Heart left ventricle (tissue), 16 donors: ENCODE measurements around the gene IFT27. TPM values are rescaled to one million over a fixed set of nuclear protein-coding genes. Genes with fewer than 3 reads are reported as not detected.

ENCODE experiments used
- ATAC-seq, 4 donors: fragments of 200-7000 bp; cut with Tn5 transposase; one replicate each; pipeline ENCODE4 v1.9.1; 2020 to 2022; ENCODE audit warnings: moderate library complexity in 4 of 4, mild to moderate bottlenecking in 3 of 4, moderate number of reproducible peaks in 1 of 4
- DNase-seq, 5 donors: peaks; one replicate each; pipeline ENCODE4 v3.0.0-alpha.2; 2020
- H3K27ac ChIP-seq, 12 donors: fragments of 200-600 bp; sonication (generic) in 4 of 12; one replicate each; pipeline versions ENCODE4 v1.5.0 to v1.8.0; 2016 to 2022; ENCODE audit warnings: mild to moderate bottlenecking in 2 of 12
- H3K27me3 ChIP-seq, 9 donors: fragments of 200-600 bp; sonication (generic) in 2 of 9; one replicate each; pipeline versions ENCODE4 v1.5.1 to v1.8.0; 2016 to 2022; ENCODE audit warnings: mild to moderate bottlenecking in 3 of 9
- H3K36me3 ChIP-seq, 9 donors: fragments of 200-600 bp; sonication (generic) in 2 of 9; one replicate each; pipeline versions ENCODE4 v1.5.0 to v1.8.0; 2018 to 2022; ENCODE audit warnings: mild to moderate bottlenecking in 2 of 9
- H3K4me1 ChIP-seq, 12 donors: fragments of 200-600 bp; sonication (generic) in 4 of 12; one replicate each; pipeline versions ENCODE4 v1.5.0 to v1.8.0; 2016 to 2022; ENCODE audit warnings: mild to moderate bottlenecking in 3 of 12
- H3K4me3 ChIP-seq, 12 donors: fragments of 200-600 bp; sonication (generic) in 4 of 12; one replicate each; pipeline versions ENCODE4 v1.5.0 to v1.8.0; 2017 to 2022; ENCODE audit warnings: mild to moderate bottlenecking in 9 of 12, moderate library complexity in 4 of 12
- H3K9me3 ChIP-seq, 12 donors: fragments of 200-600 bp; sonication (generic) in 4 of 12; one replicate each; pipeline versions ENCODE4 v1.5.0 to v1.8.0; 2016 to 2022; ENCODE audit warnings: mild to moderate bottlenecking in 1 of 12
- POLR2A ChIP-seq, 2 donors: fragments of 450-650 bp; IDR thresholded peaks; one replicate each; pipeline ENCODE4 v1.6.1; 2017; ENCODE audit warnings: antibody characterized with exemption in 2 of 2, mild to moderate bottlenecking in 2 of 2, moderate library complexity in 2 of 2
- WGBS, 4 donors: extraction: QIAGEN DNeasy Blood & Tissue Kit in 2 of 4; methylation state at CpG; one replicate each; pipeline versions ENCODE4 v1.1.5 to v1.1.7; 2013 to 2018; 5-methylcytosine and 5-hydroxymethylcytosine counted together
- intact Hi-C, 10 donors: fragments of 100-400 bp; cut with DNase I; formaldehyde crosslinking; loops; one replicate each; pipeline versions ENCODE4 v1.11.1 to v1.14.2; 2022
- polyA plus RNA-seq, 2 donors: library from polyadenylated mRNA; stranded (reverse); fragments of 200-250 nt; gene quantifications; one replicate each; pipeline ENCODE4 v1.2.3, GENCODE V29; 2013
- total RNA-seq, 9 donors: library from RNA; depleted of rRNA in 2 of 9; stranded (reverse); fragments of >200 nt in 2 of 9; fragmentation: NEBNext Ultra II Directional in 3 of 9; extraction: Animal tissue kit (Norgen Biotek cat#: 25700) in 3 of 9; gene quantifications; one replicate each; pipeline versions ENCODE4 v1.1.0 to v1.2.4, GENCODE V29; 2016 to 2023
- TF ChIP-seq, protein P1 (sequence below), 12 donors: fragments of 200-600 bp; sonication (generic) in 4 of 12; IDR thresholded peaks; one replicate each; pipeline versions ENCODE4 v1.5.0 to v1.8.0; 2018 to 2022; ENCODE audit warnings: antibody characterized with exemption in 12 of 12, mild to moderate bottlenecking in 5 of 12
- donor health status: ischemic (EF 13 %, LVEDD 7.1; RV severe dilation, severe dysfunction).
- donor health status: healthy with polysubstance abuse.
- donor health status: DM: no; HTN: yes; CAD: no.
- donor health status: DM: no; HTN: no; CAD: no.
- donor health status: ischemic (EF 25% LVEDD 6.9; RV normal size, moderate dysfunction).
- donor health status: ischemic (EF 25% LVEDD 5.7; RV mildly dilated, moderate dysfunction).
- donor health status: healthy.
- donor health status: DM: yes; HTN: yes; CAD: no.
- donor health status: ischemic (EF 35%, LVEDD 5.7; RV mildly dilated, moderate dysfunction).
- donor health status: nonischemic (EF 11% LVEDD 7.7; RV severe dilation, severe dysfunction).
- donor health status: DM: yes; HTN: yes; CAD: no.
- donor health status: PGD.
- donor health status: ischemic (EF 29% LVEDD 5.4; RV normal size, mild dysfunction).
- donor health status: nonischemic (EF 23%, LVEDD 6.1; RV moderate dilation, normal function).

IFT27 gene
- total and polyA plus RNA-seq, 11 donors = 18.4 to 36.7 (median 25.8) TPM

DNA sequence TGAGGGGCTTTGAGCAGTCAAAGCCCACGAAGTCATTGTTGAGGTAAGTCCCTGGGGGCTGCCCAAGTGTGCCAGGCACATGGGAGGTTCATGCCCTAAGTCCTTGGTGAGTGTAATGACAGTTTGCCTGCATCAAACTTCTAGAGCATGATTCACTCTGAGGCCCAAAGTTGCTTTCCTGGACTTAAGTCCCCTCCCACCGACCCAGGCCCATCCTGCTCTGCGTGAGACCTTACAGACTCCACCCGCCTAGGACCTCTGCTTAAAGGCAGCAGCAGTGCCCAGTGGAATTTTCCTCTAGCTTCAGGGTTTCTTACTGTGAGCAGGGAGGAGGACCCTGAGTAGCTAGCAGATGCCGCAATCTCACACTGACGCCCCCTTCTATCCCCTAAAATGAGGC, 46.7 kb upstream of the IFT27 start:
- 67 to 77% (median 73%) methylated on average over 5 to 6 of the region's 6 CpGs for WGBS, 4 donors
- DNase-seq = no peak
- no peak for TF ChIP-seq POLR2A (IDR thresholded peaks at IDR 0.05)
- TF ChIP-seq, protein P1, sequence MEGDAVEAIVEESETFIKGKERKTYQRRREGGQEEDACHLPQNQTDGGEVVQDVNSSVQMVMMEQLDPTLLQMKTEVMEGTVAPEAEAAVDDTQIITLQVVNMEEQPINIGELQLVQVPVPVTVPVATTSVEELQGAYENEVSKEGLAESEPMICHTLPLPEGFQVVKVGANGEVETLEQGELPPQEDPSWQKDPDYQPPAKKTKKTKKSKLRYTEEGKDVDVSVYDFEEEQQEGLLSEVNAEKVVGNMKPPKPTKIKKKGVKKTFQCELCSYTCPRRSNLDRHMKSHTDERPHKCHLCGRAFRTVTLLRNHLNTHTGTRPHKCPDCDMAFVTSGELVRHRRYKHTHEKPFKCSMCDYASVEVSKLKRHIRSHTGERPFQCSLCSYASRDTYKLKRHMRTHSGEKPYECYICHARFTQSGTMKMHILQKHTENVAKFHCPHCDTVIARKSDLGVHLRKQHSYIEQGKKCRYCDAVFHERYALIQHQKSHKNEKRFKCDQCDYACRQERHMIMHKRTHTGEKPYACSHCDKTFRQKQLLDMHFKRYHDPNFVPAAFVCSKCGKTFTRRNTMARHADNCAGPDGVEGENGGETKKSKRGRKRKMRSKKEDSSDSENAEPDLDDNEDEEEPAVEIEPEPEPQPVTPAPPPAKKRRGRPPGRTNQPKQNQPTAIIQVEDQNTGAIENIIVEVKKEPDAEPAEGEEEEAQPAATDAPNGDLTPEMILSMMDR (IDR thresholded peaks at IDR 0.05) = no peak

GRCh38 chr22:36819112-36819511, 43.2 kb upstream of the IFT27 start:
- H3K9me3 ChIP-seq = no peaks in the 10 kb centered on the region
- no peak for ATAC-seq

More for the DNA sequence above, 46.7 kb upstream of the IFT27 start:
- H3K4me3 ChIP-seq = no peak overlapping the region
- intact Hi-C loops = no loop called here
- ATAC-seq = no peak
- H3K36me3 ChIP-seq = no peaks in the 10 kb centered on the region
- H3K27ac ChIP-seq = no peak overlapping the region
- H3K9me3 ChIP-seq = no peaks in the 10 kb centered on the region
- no peaks in the 10 kb centered on the region for H3K4me1 ChIP-seq
- H3K27me3 ChIP-seq = peaks cover 17 to 68% (median 39%) of the 10 kb centered on the region in 9 donors

DNA sequence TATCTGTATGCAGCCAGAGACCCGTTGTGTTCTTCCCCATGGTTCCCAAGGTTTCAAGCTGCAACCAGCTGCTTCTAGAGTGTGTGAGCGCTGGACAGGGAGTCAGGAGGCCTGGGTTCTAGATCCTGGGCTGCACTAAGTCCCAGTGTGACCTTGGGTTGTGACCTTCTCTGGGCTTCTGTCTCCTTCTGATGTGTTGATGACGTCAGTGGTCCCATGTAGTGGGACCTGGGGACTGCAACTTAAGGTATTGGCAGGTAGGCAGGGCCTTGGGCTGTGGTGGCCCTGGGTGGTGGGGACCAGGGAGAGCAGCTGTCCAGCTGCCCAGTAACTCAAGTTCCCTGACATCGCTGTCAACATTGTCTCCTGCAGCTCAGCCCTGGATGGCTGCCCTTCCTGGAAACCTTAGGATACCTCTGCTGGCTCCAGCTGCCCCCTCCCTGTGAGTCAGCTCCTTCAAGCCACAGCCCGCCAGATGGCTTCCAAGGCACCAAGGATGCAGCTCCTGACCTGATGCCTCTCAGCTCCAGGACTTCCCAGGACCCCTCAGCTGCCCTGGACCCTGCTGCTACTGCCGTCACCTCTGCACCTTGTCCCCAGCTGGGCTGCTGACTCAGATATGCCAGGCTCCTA, 42.2 kb upstream of the IFT27 start:
- no peak for DNase-seq
- H3K9me3 ChIP-seq = no peaks in the 10 kb centered on the region
- ATAC-seq = no peak
- peaks cover 34 to 94% (median 69%) of the 10 kb centered on the region in 9 donors for H3K27me3 ChIP-seq
- 71 to 82% (median 77%) methylated on average over 6 of the region's 6 CpGs for WGBS, 4 donors
- intact Hi-C loops = no loop called here
- TF ChIP-seq POLR2A (IDR thresholded peaks at IDR 0.05) = no peak
- TF ChIP-seq, protein P1 (IDR thresholded peaks at IDR 0.05) = no peak
- H3K36me3 ChIP-seq = no peaks in the 10 kb centered on the region
- H3K27ac ChIP-seq = no peak overlapping the region
- H3K4me1 ChIP-seq = peaks cover 0 to 15% (median 10%) of the 10 kb centered on the region in 12 donors
- no peak overlapping the region for H3K4me3 ChIP-seq

More at GRCh38 chr22:36819112-36819511, 43.2 kb upstream of the IFT27 start:
- no peak for DNase-seq
- Histone ChIP-seq H3K27ac (no peak overlapping the region), H3K4me1 (peaks cover 0 to 15% (median 10%) of the 10 kb centered on the region in 12 donors), H3K27me3 (peaks cover 34 to 95% (median 66%) of the 10 kb centered on the region in 9 donors), H3K36me3 (no peaks in the 10 kb centered on the region), H3K4me3 (no peak overlapping the region)
- intact Hi-C loops = no loop called here
- 20 to 24% (median 23%) methylated on average over 6 to 9 of the region's 9 CpGs for WGBS, 4 donors
- no peak for TF ChIP-seq POLR2A (IDR thresholded peaks at IDR 0.05)
- TF ChIP-seq, protein P1 (IDR thresholded peaks at IDR 0.05) = no peak

DNA sequence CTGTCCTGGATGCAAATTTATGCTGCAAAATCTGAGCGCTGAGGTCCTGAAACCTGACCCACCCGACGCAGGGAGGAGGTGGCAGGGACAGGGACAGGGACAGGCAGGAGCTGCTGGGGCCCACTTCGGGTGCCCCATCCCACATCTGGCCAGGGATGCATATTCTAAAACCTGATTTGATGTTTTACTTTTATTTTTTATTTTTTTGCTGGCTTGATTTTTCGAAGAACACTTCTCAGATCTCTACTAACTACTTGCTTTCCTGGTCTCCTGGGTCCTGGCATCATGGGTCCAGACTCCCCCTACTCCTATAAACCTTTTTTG, 41.6 kb upstream of the IFT27 start:
- H3K36me3 ChIP-seq = no peaks in the 10 kb centered on the region
- intact Hi-C loops = no loop called here
- WGBS, 4 donors = 35 to 44% (median 37%) methylated on average over 5 of the region's 5 CpGs
- H3K4me1 ChIP-seq = peaks cover 0 to 15% (median 10%) of the 10 kb centered on the region in 12 donors
- H3K27ac ChIP-seq = no peak overlapping the region
- DNase-seq (no peak), ATAC-seq (no peak)
- H3K4me3 ChIP-seq = no peak overlapping the region
- no peaks in the 10 kb centered on the region for H3K9me3 ChIP-seq
- no peak for TF ChIP-seq POLR2A (IDR thresholded peaks at IDR 0.05)
- TF ChIP-seq, protein P1 (IDR thresholded peaks at IDR 0.05) = no peak
- peaks cover 34 to 96% (median 69%) of the 10 kb centered on the region in 9 donors for H3K27me3 ChIP-seq
